Lower leg skin (tissue), 4 donors: ENCODE measurements around the gene PACS2. TPM values are rescaled to one million over a fixed set of nuclear protein-coding genes. Genes with fewer than 3 reads are reported as not detected.

Experiments
- DNase-seq, 2 donors: peaks; one replicate each; pipeline ENCODE4 v3.0.0-alpha.2; 2019; ENCODE audit warnings: low spot score in 2 of 2
- H3K4me3 ChIP-seq: fragments of 200-600 bp; sonication (generic); 2 replicates; pipeline ENCODE4 v1.5.1; 2017; ENCODE audit warnings: mild to moderate bottlenecking, low read depth; ENCODE audit not compliant: poor library complexity, severe bottlenecking
- POLR2A ChIP-seq, 2 donors: fragments of 450-650 bp; IDR thresholded peaks; one replicate each; pipeline ENCODE4 v1.6.1; 2016 to 2017; ENCODE audit warnings: antibody characterized with exemption in 2 of 2, mild to moderate bottlenecking in 1 of 2, moderate library complexity in 1 of 2
- WGBS, 2 donors: methylation state at CpG; one replicate each; pipeline ENCODE4 v1.1.5; 2018; 5-methylcytosine and 5-hydroxymethylcytosine counted together
- intact Hi-C: fragments of 100-400 bp; cut with DNase I; formaldehyde crosslinking; loops from one replicate; pipeline ENCODE4 v1.15.0; 2023; ENCODE audit warnings: low total_unique reads
- total RNA-seq, 4 donors: library from RNA; depleted of rRNA; stranded (reverse); fragments of >200 nt; gene quantifications; one replicate each; pipeline ENCODE4 v1.1.0, GENCODE V29; 2016
- TF ChIP-seq, protein P1 (sequence below), 3 donors: fragments of 450-650 bp; IDR thresholded peaks; one replicate each; pipeline ENCODE4 v1.5.1; 2016; ENCODE audit warnings: antibody characterized with exemption in 3 of 3, mild to moderate bottlenecking in 3 of 3, moderate library complexity in 2 of 3

The PACS2 gene
- total RNA-seq, 4 donors from 2014 or later, result 25.9 to 75.1 (median 54.3) TPM

DNA sequence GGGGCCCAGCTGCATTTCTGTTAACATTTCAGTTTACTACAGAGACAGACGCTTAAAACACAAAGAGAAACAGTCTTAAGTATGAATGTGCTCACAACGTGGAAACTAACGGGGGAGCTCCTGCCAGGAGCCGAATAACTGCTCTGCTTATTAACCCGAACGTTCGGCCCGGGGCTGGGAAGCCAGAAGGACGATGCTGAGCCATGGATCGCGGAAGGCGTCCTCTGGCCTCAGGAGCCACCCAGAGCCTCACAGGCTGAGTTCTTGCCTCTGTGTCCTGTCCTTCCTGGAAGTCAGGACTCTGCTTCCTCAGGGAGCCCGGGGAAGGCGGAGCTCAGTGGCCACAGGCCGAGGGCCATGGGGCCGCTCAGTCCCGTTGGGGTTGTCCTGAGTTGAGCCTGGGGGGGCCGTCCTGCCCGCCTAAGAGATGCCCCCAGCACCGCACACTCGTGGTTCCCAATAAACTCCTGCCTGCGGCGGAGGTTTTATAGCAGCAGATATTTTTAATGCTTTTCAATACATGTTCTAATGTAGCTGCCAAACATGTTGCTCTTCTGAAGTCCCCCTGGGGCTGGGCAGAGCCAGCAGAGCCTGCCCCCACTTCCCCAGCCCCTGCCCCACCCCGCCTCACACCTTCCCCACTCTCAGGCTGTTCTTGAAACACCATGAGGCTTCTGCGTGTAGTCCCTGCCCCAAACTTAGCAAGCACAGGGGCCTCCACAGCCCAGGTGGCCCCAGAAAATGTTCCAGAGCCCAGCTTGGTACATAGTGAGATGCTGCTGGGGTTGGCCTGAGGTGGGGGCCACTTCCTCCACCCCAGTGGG, 80.4 kb downstream of the PACS2 start:
- H3K4me3 ChIP-seq, result no peak overlapping the region
- DNase-seq, result no peak
- intact Hi-C loops, result no loop called here
- TF ChIP-seq, protein P1, sequence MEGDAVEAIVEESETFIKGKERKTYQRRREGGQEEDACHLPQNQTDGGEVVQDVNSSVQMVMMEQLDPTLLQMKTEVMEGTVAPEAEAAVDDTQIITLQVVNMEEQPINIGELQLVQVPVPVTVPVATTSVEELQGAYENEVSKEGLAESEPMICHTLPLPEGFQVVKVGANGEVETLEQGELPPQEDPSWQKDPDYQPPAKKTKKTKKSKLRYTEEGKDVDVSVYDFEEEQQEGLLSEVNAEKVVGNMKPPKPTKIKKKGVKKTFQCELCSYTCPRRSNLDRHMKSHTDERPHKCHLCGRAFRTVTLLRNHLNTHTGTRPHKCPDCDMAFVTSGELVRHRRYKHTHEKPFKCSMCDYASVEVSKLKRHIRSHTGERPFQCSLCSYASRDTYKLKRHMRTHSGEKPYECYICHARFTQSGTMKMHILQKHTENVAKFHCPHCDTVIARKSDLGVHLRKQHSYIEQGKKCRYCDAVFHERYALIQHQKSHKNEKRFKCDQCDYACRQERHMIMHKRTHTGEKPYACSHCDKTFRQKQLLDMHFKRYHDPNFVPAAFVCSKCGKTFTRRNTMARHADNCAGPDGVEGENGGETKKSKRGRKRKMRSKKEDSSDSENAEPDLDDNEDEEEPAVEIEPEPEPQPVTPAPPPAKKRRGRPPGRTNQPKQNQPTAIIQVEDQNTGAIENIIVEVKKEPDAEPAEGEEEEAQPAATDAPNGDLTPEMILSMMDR (IDR thresholded peaks at IDR 0.05), result no peak
- no peak for TF ChIP-seq POLR2A (IDR thresholded peaks at IDR 0.05)
- WGBS, 2 donors, result 78 to 81% methylated on average over 20 to 24 of the region's 25 CpGs

DNA sequence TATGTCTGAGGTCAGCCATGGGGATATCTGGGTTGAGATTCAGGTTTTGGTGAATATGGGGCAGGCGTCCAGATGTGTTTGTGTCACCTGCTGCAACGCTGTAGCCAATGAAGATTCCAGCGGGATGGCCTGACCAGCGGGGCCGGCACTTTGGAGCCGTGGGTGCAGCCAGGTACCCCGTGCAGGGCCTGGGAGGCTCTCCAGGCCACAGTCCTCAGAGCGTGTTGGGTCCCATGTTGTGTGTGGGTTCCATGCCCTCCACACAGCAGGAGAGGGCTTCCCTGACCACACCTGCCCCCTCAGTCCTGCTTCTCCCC, 80.9 kb downstream of the PACS2 start:
- intact Hi-C loops, result no loop called here
- WGBS, 2 donors, result 91 to 96% methylated on average over 7 to 8 of the region's 8 CpGs
- DNase-seq, result no peak
- H3K4me3 ChIP-seq, result no peak overlapping the region
- TF ChIP-seq POLR2A (IDR thresholded peaks at IDR 0.05), result no peak
- TF ChIP-seq, protein P1 (IDR thresholded peaks at IDR 0.05), result no peak

DNA sequence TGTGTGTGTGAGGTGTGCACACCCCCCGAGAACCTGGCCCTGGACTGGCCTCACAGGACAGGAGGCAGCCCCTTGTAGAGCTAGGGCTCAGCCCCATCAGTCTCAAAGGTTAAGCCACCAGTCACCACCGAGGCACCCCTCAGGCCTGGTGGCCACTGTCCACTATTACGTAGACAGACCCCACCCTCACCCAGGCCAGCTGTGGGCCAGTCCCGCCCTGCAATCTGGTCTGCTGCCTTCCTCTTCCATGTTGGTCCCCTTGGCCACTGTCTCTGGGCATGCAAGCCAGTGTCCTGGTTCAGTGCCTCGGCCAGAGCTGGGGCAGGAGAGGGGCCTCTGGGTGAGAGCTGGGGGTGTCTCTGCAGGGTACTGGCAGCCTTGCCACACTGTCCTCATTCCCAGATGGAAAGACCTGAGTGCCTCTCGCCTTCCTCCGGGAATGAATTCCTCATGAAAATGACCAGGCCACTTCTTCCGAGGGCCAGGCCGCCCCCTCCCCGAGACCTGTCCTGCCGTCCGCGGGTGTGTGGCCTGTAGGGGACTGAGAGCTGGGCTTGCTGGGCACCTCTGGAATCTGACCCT, 82.9 kb downstream of the PACS2 start:
- H3K4me3 ChIP-seq, result no peak overlapping the region
- no peak for TF ChIP-seq POLR2A (IDR thresholded peaks at IDR 0.05)
- TF ChIP-seq, protein P1 (IDR thresholded peaks at IDR 0.05), result no peak
- DNase-seq, result no peak
- WGBS, 2 donors, result 79 to 90% methylated on average over 13 of the region's 13 CpGs
- intact Hi-C loops, result no loop called here

DNA sequence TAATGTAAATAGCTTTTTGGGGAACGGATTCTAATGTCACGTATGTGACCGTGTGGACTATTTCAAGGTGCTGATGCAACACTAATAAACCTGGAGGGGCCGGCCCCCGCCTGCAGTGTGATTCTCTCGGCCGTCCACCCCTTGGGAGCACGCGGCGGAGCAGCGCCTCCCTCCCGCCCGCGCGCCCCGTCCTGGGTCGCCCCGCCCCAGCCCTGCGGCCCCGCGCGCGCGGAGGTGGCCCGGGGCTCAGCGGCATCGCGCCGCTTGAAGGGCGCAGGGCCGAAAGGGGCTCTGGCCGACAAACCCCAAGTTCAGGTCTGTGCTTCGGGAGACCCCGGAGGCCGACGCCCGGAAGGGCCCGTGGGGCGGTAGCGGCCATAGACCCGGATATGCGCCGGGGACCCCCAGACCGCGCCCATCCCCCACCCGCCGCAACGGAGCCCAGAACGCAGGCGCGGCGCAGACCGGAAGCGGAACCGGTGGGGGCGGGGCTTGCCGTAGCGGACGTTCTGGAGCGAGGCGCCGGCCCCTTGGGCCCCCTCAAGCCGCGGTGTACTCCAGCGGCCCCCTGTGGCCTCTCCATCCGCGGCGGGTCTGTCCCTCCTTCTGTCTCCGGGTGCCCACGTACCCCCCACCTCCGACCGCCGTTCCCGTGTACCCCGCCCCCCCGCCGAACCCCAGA, 83.6 kb downstream of the PACS2 start, which contains the start of gene TEX22:
Gene TEX22, plus strand, starts transcription at position 495 of the 682 bp plus-strand sequence. CDS start 803 bp downstream, outside the sequence.
- 1% methylated on average over 50 to 55 of the region's 77 CpGs for WGBS, 2 donors
- H3K4me3 ChIP-seq, result peak within 1 kb of the TSS; percentile 82
- TF ChIP-seq POLR2A (IDR thresholded peaks at IDR 0.05), result no peak
- TF ChIP-seq, protein P1 (IDR thresholded peaks at IDR 0.05), result no peak
- peak; percentile 73 to 97 for DNase-seq
- intact Hi-C loops, result no loop called here

DNA sequence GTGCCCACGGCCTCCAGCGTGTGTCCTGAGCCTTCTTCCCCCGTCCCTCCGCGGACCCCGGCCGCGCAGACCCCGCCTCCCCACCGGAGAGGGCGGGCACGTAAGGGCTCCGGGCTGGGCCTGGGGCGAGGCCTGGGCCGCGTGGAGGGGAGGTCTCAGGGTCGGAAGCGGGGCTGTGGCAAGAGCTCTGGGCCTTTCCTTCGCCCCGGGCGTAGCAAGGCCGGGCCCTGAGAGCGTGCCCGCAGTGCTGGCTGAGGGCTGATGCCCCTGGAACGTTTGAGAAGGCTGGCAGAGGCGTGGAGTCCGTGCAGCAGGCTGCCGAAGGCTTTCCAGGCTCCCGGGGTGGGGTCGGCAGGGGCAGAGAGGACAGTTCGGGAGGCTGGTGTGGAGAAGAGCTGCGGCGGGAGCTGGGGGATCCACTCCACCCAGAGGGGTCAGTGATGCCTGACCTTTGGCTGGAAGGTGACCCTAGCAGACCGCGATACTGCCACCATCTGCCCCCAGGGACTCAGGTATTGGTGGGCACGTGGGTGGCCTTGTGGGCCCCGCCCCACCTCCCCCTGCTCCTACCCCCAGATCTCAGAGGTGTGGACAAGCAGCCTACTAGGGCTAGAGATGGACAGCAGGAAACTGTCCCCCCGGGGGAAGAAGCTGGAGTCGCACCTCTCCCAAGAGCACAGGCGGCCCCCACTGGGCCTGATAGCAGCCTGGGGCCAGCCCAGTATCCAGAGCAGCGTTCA, 84.3 kb downstream of the PACS2 start:
- TF ChIP-seq POLR2A (IDR thresholded peaks at IDR 0.05), result no peak
- TF ChIP-seq, protein P1 (IDR thresholded peaks at IDR 0.05), result no peak
- 43 to 48% methylated on average over 13 to 22 of the region's 41 CpGs for WGBS, 2 donors
- intact Hi-C loops, result no loop called here
- peak overlapping the region; percentile 82 for H3K4me3 ChIP-seq
- DNase-seq, result no peak
